Muscle layer of colon (tissue), 2 donors: ENCODE measurements around the gene PSEN2.
A peak's percentile ranks its signal among the peaks of the same experiment; 100 is the strongest.

Source experiments
- H3K27ac ChIP-seq: one replicate; pipeline ENCODE4 v1.7.0; 2013; ENCODE audit warnings: low read depth, mild to moderate bottlenecking, low read length, moderate library complexity
- H3K27me3 ChIP-seq, 2 donors: one replicate each; pipeline ENCODE4 v1.7.0; 2013; ENCODE audit warnings: low read length in 2 of 2, mild to moderate bottlenecking in 2 of 2; ENCODE audit not compliant: insufficient read depth in 2 of 2, control insufficient read depth in 1 of 2
- H3K36me3 ChIP-seq: one replicate; pipeline ENCODE4 v1.7.0; 2013; ENCODE audit warnings: mild to moderate bottlenecking, low read length; ENCODE audit not compliant: insufficient read depth
- H3K4me1 ChIP-seq: one replicate; pipeline ENCODE4 v1.7.0; 2013; ENCODE audit warnings: mild to moderate bottlenecking, low read length; ENCODE audit not compliant: insufficient read depth
- H3K4me3 ChIP-seq, 2 donors: one replicate each; pipeline ENCODE4 v1.7.0; 2013; ENCODE audit warnings: low read length in 2 of 2, low read depth in 1 of 2, mild to moderate bottlenecking in 1 of 2, moderate library complexity in 1 of 2
- H3K9ac ChIP-seq: one replicate; pipeline ENCODE4 v1.7.0; 2013; ENCODE audit warnings: low read length
- H3K9me3 ChIP-seq: one replicate; pipeline ENCODE4 v1.7.0; 2013; ENCODE audit warnings: mild to moderate bottlenecking, low read length
- donor health status: abdominal sarcoma.
- donor health status: Adenocarcinoma of cecum.

Gene PSEN2

GRCh38 chr1:226870401-226871279 is at the start of gene PSEN2:
TSS of gene PSEN2 (plus strand) at chr1:226870616. CDS start at chr1:226881908, 11,292 bp downstream.
- Histone ChIP-seq H3K9me3 (no peaks in the 10 kb centered on the region), H3K36me3 (no peaks in the 10 kb centered on the region), H3K4me1 (peaks cover 18% of the 10 kb centered on the region), H3K9ac (peak within 1 kb of the TSS; percentile 44), H3K27ac (peak within 1 kb of the TSS; percentile 56), H3K27me3 (no peaks in the 10 kb centered on the region), H3K4me3 (peak within 1 kb of the TSS; percentile 70 to 90)

GRCh38 chr1:226820941-226821718 is 49.3 kb upstream of the PSEN2 start:
- Histone ChIP-seq H3K27ac (peak overlapping the region; percentile 94), H3K36me3 (no peaks in the 10 kb centered on the region), H3K4me3 (no peak overlapping the region), H3K27me3 (no peaks in the 10 kb centered on the region), H3K4me1 (peaks cover 29% of the 10 kb centered on the region), H3K9me3 (no peaks in the 10 kb centered on the region), H3K9ac (peak overlapping the region; percentile 51)

- Histone ChIP-seq H3K27me3 (no peaks in the 10 kb centered on the region), H3K4me1 (peaks cover 31% of the 10 kb centered on the region), H3K9me3 (no peaks in the 10 kb centered on the region), H3K27ac (peak overlapping the region; percentile 94), H3K4me3 (no peak overlapping the region), H3K36me3 (no peaks in the 10 kb centered on the region), H3K9ac (peak overlapping the region; percentile 51)
Observed at GRCh38 chr1:226821719-226822085, 48.7 kb upstream of the PSEN2 start.

GRCh38 chr1:226823643-226824042 is 46.8 kb upstream of the PSEN2 start:
- Histone ChIP-seq H3K4me1 (peaks cover 44% of the 10 kb centered on the region), H3K9ac (no peak overlapping the region), H3K4me3 (no peak overlapping the region), H3K9me3 (no peaks in the 10 kb centered on the region), H3K27ac (peak overlapping the region; percentile 32), H3K36me3 (no peaks in the 10 kb centered on the region), H3K27me3 (no peaks in the 10 kb centered on the region)

- no peak overlapping the region for H3K9ac ChIP-seq
- H3K4me3 ChIP-seq, result no peak overlapping the region
- no peaks in the 10 kb centered on the region for H3K9me3 ChIP-seq
- H3K27me3 ChIP-seq, result no peaks in the 10 kb centered on the region
- H3K27ac ChIP-seq, result no peak overlapping the region
- H3K4me1 ChIP-seq, result peaks cover 43% of the 10 kb centered on the region
- H3K36me3 ChIP-seq, result no peaks in the 10 kb centered on the region
Observed at GRCh38 chr1:226825037-226825745, 45.2 kb upstream of the PSEN2 start.

GRCh38 chr1:226825746-226826100 is 44.7 kb upstream of the PSEN2 start:
- peaks cover 38% of the 10 kb centered on the region for H3K4me1 ChIP-seq
- no peak overlapping the region for H3K27ac ChIP-seq
- H3K36me3 ChIP-seq, result no peaks in the 10 kb centered on the region
- H3K9ac ChIP-seq, result no peak overlapping the region
- no peaks in the 10 kb centered on the region for H3K27me3 ChIP-seq
- no peaks in the 10 kb centered on the region for H3K9me3 ChIP-seq
- no peak overlapping the region for H3K4me3 ChIP-seq

GRCh38 chr1:226826479-226827261 is 43.7 kb upstream of the PSEN2 start:
- H3K27me3 ChIP-seq, result no peaks in the 10 kb centered on the region
- H3K4me1 ChIP-seq, result peaks cover 29% of the 10 kb centered on the region
- H3K27ac ChIP-seq, result peak overlapping the region; percentile 98
- no peaks in the 10 kb centered on the region for H3K36me3 ChIP-seq
- no peak overlapping the region for H3K4me3 ChIP-seq
- peak overlapping the region; percentile 71 for H3K9ac ChIP-seq
- H3K9me3 ChIP-seq, result no peaks in the 10 kb centered on the region

GRCh38 chr1:226827458-226827857 is 43.0 kb upstream of the PSEN2 start:
- Histone ChIP-seq H3K9me3 (no peaks in the 10 kb centered on the region), H3K27ac (peak overlapping the region; percentile 98), H3K9ac (peak overlapping the region; percentile 71), H3K27me3 (no peaks in the 10 kb centered on the region), H3K4me3 (peak overlapping the region in 1 of 2 donors; percentile 18), H3K36me3 (no peaks in the 10 kb centered on the region), H3K4me1 (peaks cover 23% of the 10 kb centered on the region)

- Histone ChIP-seq H3K4me3 (peak overlapping the region in 1 of 2 donors; percentile 18), H3K9me3 (no peaks in the 10 kb centered on the region), H3K27me3 (no peaks in the 10 kb centered on the region), H3K4me1 (peaks cover 17% of the 10 kb centered on the region), H3K36me3 (no peaks in the 10 kb centered on the region), H3K9ac (peak overlapping the region; percentile 71), H3K27ac (peak overlapping the region; percentile 98)
Observed at GRCh38 chr1:226827968-226828513, 42.4 kb upstream of the PSEN2 start.

- H3K4me3 ChIP-seq, result no peak overlapping the region
Observed at GRCh38 chr1:226829105-226829504, 41.3 kb upstream of the PSEN2 start.

More at GRCh38 chr1:226829105-226829504, 41.3 kb upstream of the PSEN2 start:
- Histone ChIP-seq H3K27ac (no peak overlapping the region), H3K4me1 (peaks cover 15% of the 10 kb centered on the region), H3K9me3 (no peaks in the 10 kb centered on the region), H3K27me3 (no peaks in the 10 kb centered on the region), H3K36me3 (no peaks in the 10 kb centered on the region), H3K9ac (no peak overlapping the region)
